GM23338 (cell line): Measurements from ENCODE around the gene RSPRY1. TPM values are rescaled to one million over a fixed set of nuclear protein-coding genes. Genes with fewer than 3 reads are reported as not detected.

Experiments used
- ATAC-seq: fragments of 200-7000 bp; cut with Tn5 transposase; 3 replicates; pipeline ENCODE4 v1.9.1; 2020
- DNase-seq: peaks from one replicate; pipeline ENCODE4 v3.0.0-alpha.2; 2015; ENCODE audit warnings: low spot score
- H2AFZ ChIP-seq: fragments of 200-600 bp; sonication (generic); 2 replicates; pipeline ENCODE4 v1.8.0; 2016; ENCODE audit warnings: antibody characterized with exemption, mild to moderate bottlenecking, moderate library complexity
- H3F3A ChIP-seq: fragments of 200-600 bp; sonication (generic); replicated peaks from 2 replicates; pipeline ENCODE4 v1.8.0; 2017; ENCODE audit warnings: antibody characterized with exemption, mixed run types, low read depth
- H3K27ac ChIP-seq: fragments of 200-600 bp; sonication (generic); 2 replicates; pipeline ENCODE4 v1.6.1; 2016; ENCODE audit warnings: low read depth
- H3K27me3 ChIP-seq: fragments of 200-600 bp; sonication (generic); 2 replicates; pipeline ENCODE4 v1.8.0; 2016; ENCODE audit warnings: mild to moderate bottlenecking, mixed run types, moderate library complexity; ENCODE audit not compliant: insufficient read depth
- H3K36me3 ChIP-seq: fragments of 200-600 bp; sonication (generic); 2 replicates; pipeline ENCODE4 v1.8.0; 2016; ENCODE audit warnings: mild to moderate bottlenecking; ENCODE audit not compliant: insufficient read depth
- H3K4me1 ChIP-seq: fragments of 200-600 bp; sonication (generic); 2 replicates; pipeline ENCODE4 v1.8.0; 2016; ENCODE audit warnings: mild to moderate bottlenecking, moderate library complexity; ENCODE audit not compliant: insufficient read depth
- H3K4me2 ChIP-seq: fragments of 200-600 bp; sonication (generic); 2 replicates; pipeline ENCODE4 v1.7.1; 2017; ENCODE audit warnings: mixed run types
- H3K4me3 ChIP-seq: fragments of 200-600 bp; sonication (generic); 2 replicates; pipeline ENCODE4 v1.6.1; 2016; ENCODE audit warnings: mixed run types
- H3K79me2 ChIP-seq: fragments of 200-600 bp; sonication (generic); replicated peaks from 2 replicates; pipeline ENCODE4 v1.8.0; 2017; ENCODE audit warnings: mild to moderate bottlenecking; ENCODE audit not compliant: insufficient read depth
- H3K9me2 ChIP-seq: fragments of 200-600 bp; sonication (generic); 2 replicates; pipeline ENCODE4 v1.8.0; 2017; ENCODE audit not compliant: insufficient read depth
- H4K20me1 ChIP-seq: fragments of 200-600 bp; sonication (generic); replicated peaks from 2 replicates; pipeline ENCODE4 v1.8.0; 2017; ENCODE audit warnings: mild to moderate bottlenecking; ENCODE audit not compliant: insufficient read depth
- H3K27ac Mint-ChIP-seq: 2 replicates; pipeline ENCODE4 v1.8.0; 2020; ENCODE audit warnings: inconsistent platforms, mild to moderate bottlenecking, moderate library complexity, mixed read lengths
- H3K27me3 Mint-ChIP-seq: 3 replicates; pipeline ENCODE4 v1.8.0; 2022; ENCODE audit warnings: low read depth, mild to moderate bottlenecking, moderate library complexity, mixed read lengths, inconsistent platforms; ENCODE audit not compliant: insufficient read depth, poor library complexity
- H3K36me3 Mint-ChIP-seq: 3 replicates; pipeline ENCODE4 v1.8.0; 2021; ENCODE audit warnings: low read depth, mild to moderate bottlenecking, inconsistent platforms, moderate library complexity, mixed read lengths
- H3K4me1 Mint-ChIP-seq: 3 replicates; pipeline ENCODE4 v1.8.0; 2020; ENCODE audit warnings: mild to moderate bottlenecking, inconsistent platforms, mixed read lengths
- H3K4me3 Mint-ChIP-seq: 3 replicates; pipeline ENCODE4 v1.8.0; 2021; ENCODE audit warnings: moderate library complexity, mild to moderate bottlenecking, inconsistent platforms, mixed read lengths
- H3K9me3 Mint-ChIP-seq: 3 replicates; pipeline ENCODE4 v1.8.0; 2020; ENCODE audit warnings: moderate library complexity, mild to moderate bottlenecking, inconsistent platforms, mixed read lengths
- CREB1 ChIP-seq: fragments of 250-450 bp; sonication (Bioruptor Pico); IDR thresholded peaks from 2 replicates; pipeline ENCODE4 v1.5.0; 2020; ENCODE audit warnings: low read depth, mild to moderate bottlenecking, moderate library complexity
- CTCF ChIP-seq, 2 experiments: fragments of 200-600 bp in 1 of 2; sonication (generic) in 1 of 2; conservative IDR thresholded peaks; 2 replicates each; pipeline versions ENCODE4 v1.5.1 to v1.6.1; 2016 to 2017; ENCODE audit warnings: antibody characterized with exemption in 2 of 2, low read depth in 2 of 2, mild to moderate bottlenecking in 2 of 2, moderate library complexity in 1 of 2
- ETS1 ChIP-seq: IDR thresholded peaks from 2 replicates; pipeline ENCODE4 v1.6.1; 2016; ENCODE audit warnings: antibody characterized with exemption
- EZH2phosphoT487 ChIP-seq: fragments of 200-600 bp; sonication (generic); IDR thresholded peaks from one replicate; pipeline ENCODE4 v1.8.1; 2018; ENCODE audit warnings: antibody characterized with exemption; ENCODE audit not compliant: unreplicated experiment
- NANOG ChIP-seq: IDR thresholded peaks from 2 replicates; pipeline ENCODE4 v1.6.1; 2016; ENCODE audit warnings: antibody characterized with exemption, borderline replicate concordance
- POLR2AphosphoS5 ChIP-seq: IDR thresholded peaks from 2 replicates; pipeline ENCODE4 v1.6.1; 2016; ENCODE audit warnings: antibody characterized with exemption, low read depth
- REST ChIP-seq: IDR thresholded peaks from one replicate; pipeline ENCODE4 v1.6.1; 2018; ENCODE audit warnings: antibody characterized with exemption; ENCODE audit not compliant: unreplicated experiment
- ZNF114 ChIP-seq: fragments of 250-450 bp; sonication (Bioruptor Pico); IDR thresholded peaks from 2 replicates; pipeline ENCODE4 v1.5.0; 2020; ENCODE audit warnings: mild to moderate bottlenecking, moderate library complexity
- polyA plus RNA-seq: library from polyadenylated mRNA; unstranded; fragments of >200 nt; fragmentation: Nextera tagmentation; extraction: Ambion mirVana; gene quantifications from 2 replicates; pipeline ENCODE4 v1.2.1, GENCODE V29; 2016
- total RNA-seq: library from RNA; depleted of rRNA; stranded (reverse); fragments of >200 nt; shearing (Covaris generic); gene quantifications from 2 replicates; pipeline ENCODE4 v1.2.3, GENCODE V29; 2014

The RSPRY1 gene
- total and polyA plus RNA-seq, 2 experiments from 2014 or later, result 25.8 to 35.9 TPM

DNA sequence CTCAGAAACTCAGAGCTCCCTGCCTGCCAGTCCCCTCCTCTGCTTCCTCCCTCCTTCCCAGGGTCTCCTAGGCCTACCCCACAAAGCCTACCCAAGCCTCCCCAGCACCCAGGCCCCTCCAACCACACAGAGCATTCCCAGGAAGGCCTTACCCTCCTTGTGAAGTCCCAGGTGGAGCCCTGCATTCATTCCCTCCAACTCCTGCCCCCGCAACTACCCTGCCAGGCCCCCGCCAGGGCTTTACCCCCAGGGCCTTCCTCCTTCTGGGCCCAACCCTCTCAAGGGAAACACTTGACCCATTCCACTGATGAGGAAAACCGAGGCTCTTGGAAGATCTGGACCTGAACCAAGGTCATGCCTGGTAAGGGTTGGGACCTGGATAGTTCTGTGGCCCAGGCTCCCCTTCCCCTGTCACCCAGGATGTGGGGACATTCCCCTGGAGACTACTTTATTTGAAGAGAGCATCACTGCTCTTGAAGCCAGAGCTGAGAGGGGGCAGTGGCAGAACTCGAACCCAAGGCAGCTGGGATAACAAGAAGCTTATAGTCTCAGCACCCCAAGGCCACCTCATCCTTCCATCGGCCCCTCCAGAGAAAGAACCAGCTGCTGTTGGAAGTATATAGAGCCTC lies 85.9 kb downstream of the RSPRY1 start:
- ATAC-seq (no peak), DNase-seq (no peak)
- Histone ChIP-seq H4K20me1 (no peaks in the 10 kb centered on the region), H2AFZ (no peak overlapping the region), H3K27me3 (no peaks in the 10 kb centered on the region), H3K4me1 (0 out of 2 replicates have a peak, but pooled peaks cover under 1% of the 10 kb centered on the region), H3F3A (no peaks in the 10 kb centered on the region), H3K36me3 (no peaks in the 10 kb centered on the region), H3K4me3 (no peak overlapping the region), H3K27ac (no peak overlapping the region), H3K79me2 (no peaks in the 10 kb centered on the region), H3K4me2 (no peak overlapping the region), H3K9me2 (no peaks in the 10 kb centered on the region)
- H3K4me1 Mint-ChIP-seq, result peaks cover 13% of the 10 kb centered on the region
- H3K27ac Mint-ChIP-seq, result no peak overlapping the region
- H3K36me3 Mint-ChIP-seq, result no peaks in the 10 kb centered on the region
- no peak overlapping the region for H3K4me3 Mint-ChIP-seq
- H3K27me3 Mint-ChIP-seq, result peaks cover 4% of the 10 kb centered on the region
- TF ChIP-seq REST (no peak), EZH2phosphoT487 (no peak), ZNF114 (no peak), NANOG (no peak)
- no peaks in the 10 kb centered on the region for H3K9me3 Mint-ChIP-seq

DNA sequence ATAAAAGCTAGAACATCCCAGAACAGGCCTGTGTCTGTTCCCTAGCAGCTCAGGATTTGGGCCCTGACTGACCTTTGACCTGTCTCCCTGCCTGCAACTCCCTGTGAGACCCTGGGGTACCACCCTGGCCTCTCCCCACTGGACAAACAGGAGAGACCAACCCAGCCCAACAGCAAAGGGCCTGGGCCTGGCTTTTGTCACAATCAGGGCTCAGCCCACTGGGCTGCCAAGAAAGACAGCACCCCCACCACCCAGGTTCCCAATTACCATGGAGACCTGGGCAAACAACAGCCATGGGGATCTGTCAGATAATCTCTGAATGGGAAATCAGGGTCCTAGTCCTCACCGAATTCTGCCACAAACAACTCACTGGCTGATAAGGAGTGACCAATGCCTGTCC lies 87.2 kb downstream of the RSPRY1 start:
- no peak for DNase-seq
- peaks cover 2% of the 10 kb centered on the region for H3K27me3 Mint-ChIP-seq
- H3K9me2 ChIP-seq, result no peaks in the 10 kb centered on the region
- no peaks in the 10 kb centered on the region for H3K36me3 ChIP-seq
- no peak overlapping the region for H2AFZ ChIP-seq
- no peak overlapping the region for H3K4me2 ChIP-seq
- no peaks in the 10 kb centered on the region for H3K9me3 Mint-ChIP-seq
- H3K4me1 ChIP-seq, result no peaks in the 10 kb centered on the region
- TF ChIP-seq CREB1 (CRISPR knock-in tag) (no peak), POLR2AphosphoS5 (no peak)
- H3K79me2 ChIP-seq, result no peaks in the 10 kb centered on the region
- no peak overlapping the region for H3K4me3 ChIP-seq
- no peaks in the 10 kb centered on the region for H3F3A ChIP-seq
- no peak overlapping the region for H3K4me3 Mint-ChIP-seq
- H3K36me3 Mint-ChIP-seq, result no peaks in the 10 kb centered on the region
- ATAC-seq, result no peak
- H3K27ac ChIP-seq, result no peak overlapping the region
- H3K27me3 ChIP-seq, result no peaks in the 10 kb centered on the region
- peaks cover 12% of the 10 kb centered on the region for H3K4me1 Mint-ChIP-seq
- no peaks in the 10 kb centered on the region for H4K20me1 ChIP-seq
- H3K27ac Mint-ChIP-seq, result no peak overlapping the region

DNA sequence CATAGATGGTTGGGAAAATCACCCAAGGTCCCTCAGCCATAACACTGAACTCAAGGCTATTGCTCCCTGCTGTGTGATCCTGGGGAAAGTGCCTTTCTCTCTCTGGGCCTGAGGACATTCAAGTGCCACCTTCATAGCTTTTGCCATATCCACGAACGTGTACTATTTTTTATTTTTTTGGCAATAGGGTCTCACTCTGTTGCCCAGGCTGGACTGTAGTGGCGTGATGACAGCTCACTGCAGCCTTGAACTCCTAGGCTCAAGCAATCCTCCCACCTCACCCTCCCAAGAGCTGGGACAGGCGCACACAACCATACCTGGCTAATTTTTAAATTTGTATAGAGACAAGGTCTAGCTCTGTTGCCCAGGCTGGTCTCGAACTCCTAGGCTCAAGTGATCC lies 87.7 kb downstream of the RSPRY1 start:
- peaks cover 1% of the 10 kb centered on the region for H3K27me3 Mint-ChIP-seq
- Histone ChIP-seq H3K4me2 (no peak overlapping the region), H3K4me1 (no peaks in the 10 kb centered on the region), H3K4me3 (no peak overlapping the region), H3K9me2 (no peaks in the 10 kb centered on the region), H3K79me2 (no peaks in the 10 kb centered on the region), H3K36me3 (no peaks in the 10 kb centered on the region), H3K27me3 (no peaks in the 10 kb centered on the region), H3K27ac (no peak overlapping the region), H3F3A (no peaks in the 10 kb centered on the region), H2AFZ (no peak overlapping the region), H4K20me1 (no peaks in the 10 kb centered on the region)
- no peaks in the 10 kb centered on the region for H3K36me3 Mint-ChIP-seq
- H3K4me1 Mint-ChIP-seq, result peaks cover 12% of the 10 kb centered on the region
- no peak overlapping the region for H3K27ac Mint-ChIP-seq
- H3K9me3 Mint-ChIP-seq, result no peaks in the 10 kb centered on the region
- ATAC-seq (no peak), DNase-seq (no peak)
- no peak overlapping the region for H3K4me3 Mint-ChIP-seq
- TF ChIP-seq NANOG (no peak), CTCF (conservative IDR thresholded peaks at IDR 0.05; ENCODE audit: low read depth in 2 of 2) (no peak), ETS1 (no peak)
